ENCODE data around the gene HSPA1A. TPM values are rescaled to one million over a fixed set of nuclear protein-coding genes. Genes with fewer than 3 reads are reported as not detected.

The HSPA1A gene
- total and polyA plus RNA-seq, 9 of the 15 experiments (the other 6 are each of a cell fraction or from before 2014, with no cell fraction given) = 2.2 to 273 (median 107) TPM

DNA sequence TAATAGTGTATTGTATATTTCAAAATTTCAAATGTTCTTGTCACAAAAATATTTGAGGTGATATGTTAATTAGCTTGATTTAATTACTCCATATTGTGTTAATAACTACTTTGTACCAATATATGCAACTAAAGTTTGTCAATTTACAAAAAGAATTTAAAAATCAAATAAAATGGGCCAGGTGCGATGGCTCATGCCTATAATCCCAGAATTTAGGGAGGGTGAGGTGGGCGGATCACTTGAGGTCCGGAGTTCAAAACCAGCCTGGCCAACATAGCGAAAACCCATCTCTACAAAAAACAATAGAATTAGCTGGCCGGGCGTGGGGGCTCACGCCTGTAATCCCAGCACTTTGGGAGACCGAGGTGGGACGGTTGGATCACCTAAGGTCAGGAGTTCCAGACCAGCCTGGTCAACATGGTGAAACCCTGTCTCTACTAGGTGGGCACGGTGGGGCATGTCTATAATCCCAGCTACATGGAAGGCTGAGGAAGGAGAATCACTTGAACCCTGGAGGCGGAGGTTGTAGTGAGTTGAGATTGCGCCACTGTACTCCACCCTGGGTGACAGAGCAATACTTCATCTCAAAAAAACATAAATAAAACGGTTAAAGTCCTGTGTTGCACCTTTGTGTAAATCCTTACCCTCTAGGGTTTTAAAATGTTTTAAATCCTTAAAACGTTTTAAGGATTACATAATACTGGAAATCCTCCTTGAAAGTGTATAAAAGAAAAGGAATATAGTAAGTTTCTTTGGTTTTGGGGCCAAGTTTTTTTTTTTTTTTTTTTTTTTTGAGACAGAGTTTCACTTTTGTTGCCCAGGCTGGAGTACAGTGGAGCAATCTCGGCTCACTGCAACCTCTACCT is 16.2 kb downstream of the HSPA1A start (continued):
- TF ChIP-seq FIP1L1 (IDR thresholded peaks at IDR 0.05; ENCODE audit: low read depth, low read length, poor library complexity, severe bottlenecking) (no peak), DPF2 (IDR thresholded peaks at IDR 0.05) (peak; percentile 77), KLF13 (tag; IDR thresholded peaks at IDR 0.05; ENCODE audit: borderline replicate concordance, low read depth) (0 out of 2 replicates have a peak, but pooled peaks have one; percentile 23), NR2F6 (CRISPR knock-in tag; IDR thresholded peaks at IDR 0.05) (no peak), YBX1 (IDR thresholded peaks at IDR 0.05) (no peak), UBTF (IDR thresholded peaks at IDR 0.05; ENCODE audit: borderline replicate concordance in 1 of 2, low read depth in 2 of 2, low read length in 2 of 2) (no peak), ZMIZ1 (IDR thresholded peaks at IDR 0.05; ENCODE audit: low read depth in 2 of 2, low read length in 2 of 2) (no peak), NR4A1 (CRISPR knock-in tag; IDR thresholded peaks at IDR 0.05) (0 out of 2 replicates have a peak, but pooled peaks have one; percentile 38), NR4A1 (tag; IDR thresholded peaks at IDR 0.05) (no peak), PKNOX1 (IDR thresholded peaks at IDR 0.05) (peak; percentile 70), ZNF217 (CRISPR knock-in tag; IDR thresholded peaks at IDR 0.05) (no peak), ZNF232 (CRISPR knock-in tag; IDR thresholded peaks at IDR 0.05) (no peak), CBFA2T3 (IDR thresholded peaks at IDR 0.05) (no peak), HMG20B (CRISPR knock-in tag; IDR thresholded peaks at IDR 0.05) (no peak), NFATC3 (IDR thresholded peaks at IDR 0.05) (no peak; the same call in 1 of the 2 replicates), CTCFL (IDR thresholded peaks at IDR 0.05; ENCODE audit: borderline replicate concordance, insufficient read depth, low read depth, low read length, poor library complexity, severe bottlenecking) (no peak)
- TF ChIP-seq, protein P1, sequence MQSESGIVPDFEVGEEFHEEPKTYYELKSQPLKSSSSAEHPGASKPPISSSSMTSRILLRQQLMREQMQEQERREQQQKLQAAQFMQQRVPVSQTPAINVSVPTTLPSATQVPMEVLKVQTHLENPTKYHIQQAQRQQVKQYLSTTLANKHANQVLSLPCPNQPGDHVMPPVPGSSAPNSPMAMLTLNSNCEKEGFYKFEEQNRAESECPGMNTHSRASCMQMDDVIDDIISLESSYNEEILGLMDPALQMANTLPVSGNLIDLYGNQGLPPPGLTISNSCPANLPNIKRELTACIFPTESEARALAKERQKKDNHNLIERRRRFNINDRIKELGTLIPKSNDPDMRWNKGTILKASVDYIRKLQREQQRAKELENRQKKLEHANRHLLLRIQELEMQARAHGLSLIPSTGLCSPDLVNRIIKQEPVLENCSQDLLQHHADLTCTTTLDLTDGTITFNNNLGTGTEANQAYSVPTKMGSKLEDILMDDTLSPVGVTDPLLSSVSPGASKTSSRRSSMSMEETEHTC (IDR thresholded peaks at IDR 0.05) = no peak
